Measurements from ENCODE around the gene PIEZO1.

DNA sequence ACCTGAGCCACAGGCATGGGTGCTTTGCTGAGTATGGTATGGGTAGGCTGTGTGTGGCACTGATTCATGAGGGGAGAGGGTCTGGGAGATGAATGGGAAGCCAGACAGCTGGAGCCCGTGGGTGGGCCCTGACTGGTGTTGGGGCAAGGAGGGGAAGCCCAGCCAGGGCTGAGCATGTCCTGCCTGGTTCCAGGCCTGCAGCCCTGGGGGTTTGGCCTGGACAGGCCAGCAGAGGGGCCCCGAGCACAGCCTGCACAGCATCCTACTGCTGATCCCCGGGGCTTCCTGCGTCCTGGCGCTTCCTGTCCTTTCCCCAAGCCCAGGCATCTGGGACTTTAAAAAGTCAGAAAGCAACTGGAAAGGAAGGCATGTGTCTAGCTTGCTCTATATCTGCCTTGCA is 117.6 kb downstream of the PIEZO1 start:
- TF ChIP-seq, protein P1, sequence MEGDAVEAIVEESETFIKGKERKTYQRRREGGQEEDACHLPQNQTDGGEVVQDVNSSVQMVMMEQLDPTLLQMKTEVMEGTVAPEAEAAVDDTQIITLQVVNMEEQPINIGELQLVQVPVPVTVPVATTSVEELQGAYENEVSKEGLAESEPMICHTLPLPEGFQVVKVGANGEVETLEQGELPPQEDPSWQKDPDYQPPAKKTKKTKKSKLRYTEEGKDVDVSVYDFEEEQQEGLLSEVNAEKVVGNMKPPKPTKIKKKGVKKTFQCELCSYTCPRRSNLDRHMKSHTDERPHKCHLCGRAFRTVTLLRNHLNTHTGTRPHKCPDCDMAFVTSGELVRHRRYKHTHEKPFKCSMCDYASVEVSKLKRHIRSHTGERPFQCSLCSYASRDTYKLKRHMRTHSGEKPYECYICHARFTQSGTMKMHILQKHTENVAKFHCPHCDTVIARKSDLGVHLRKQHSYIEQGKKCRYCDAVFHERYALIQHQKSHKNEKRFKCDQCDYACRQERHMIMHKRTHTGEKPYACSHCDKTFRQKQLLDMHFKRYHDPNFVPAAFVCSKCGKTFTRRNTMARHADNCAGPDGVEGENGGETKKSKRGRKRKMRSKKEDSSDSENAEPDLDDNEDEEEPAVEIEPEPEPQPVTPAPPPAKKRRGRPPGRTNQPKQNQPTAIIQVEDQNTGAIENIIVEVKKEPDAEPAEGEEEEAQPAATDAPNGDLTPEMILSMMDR (conservative IDR thresholded peaks at IDR 0.05 in 1 of 2, IDR thresholded peaks at IDR 0.05 in 1 of 2; ENCODE audit: extremely low read depth in 1 of 2, insufficient read depth in 1 of 2, low read depth in 1 of 2, low read length in 2 of 2): no peak
- no peak for TF ChIP-seq EZH2 (IDR thresholded peaks at IDR 0.05; ENCODE audit: borderline replicate concordance, low read length)

All from mammary epithelial cell (primary cell).